ENCODE measurements around the gene DEAF1. TPM values are rescaled to one million over a fixed set of nuclear protein-coding genes. Genes with fewer than 3 reads are reported as not detected.

Gene DEAF1
- total RNA-seq, 1 experiment from 2014 or later, result 33.9 TPM

- no peak for ATAC-seq
- peaks cover 36 to 42% of the 10 kb centered on the region in 2 experiments; a peak in 3 of 4 replicates for H3K36me3 ChIP-seq (ENCODE audit: control insufficient read depth in 1 of 2, insufficient read depth in 2 of 2, low read length in 2 of 2)
- POLR2A ChIA-PET, result no interaction called here
Observed at GRCh38 chr11:610146-610801, 84.7 kb downstream of the DEAF1 start.

More at GRCh38 chr11:610146-610801, 84.7 kb downstream of the DEAF1 start:
- Histone ChIP-seq H4K20me1 (ENCODE audit: insufficient read depth) (peaks cover 13% of the 10 kb centered on the region; the same call in 1 of the 2 replicates), H2AFZ (ENCODE audit: low read depth, low read length, poor library complexity, severe bottlenecking) (no peak overlapping the region), H3K27ac (ENCODE audit: low read depth, low read length) (no peak overlapping the region), H3K27me3 (ENCODE audit: insufficient read depth, low read length) (no peaks in the 10 kb centered on the region), H3K9me3 (ENCODE audit: control insufficient read depth in 1 of 2, insufficient read depth in 1 of 2, low read depth in 1 of 2, low read length in 2 of 2) (no peaks in the 10 kb centered on the region), H3K4me2 (ENCODE audit: low read length) (no peak overlapping the region), H3K4me1 (ENCODE audit: control insufficient read depth in 1 of 2, insufficient read depth in 2 of 2, low read length in 2 of 2) (peaks cover 8 to 30% of the 10 kb centered on the region in 2 experiments), H3K4me3 (replicated peaks in 1 of 2; ENCODE audit: low read depth in 1 of 2, low read length in 2 of 2) (no peak overlapping the region), H3K9me2 (ENCODE audit: insufficient read depth) (no peaks in the 10 kb centered on the region), H3K79me2 (ENCODE audit: insufficient read depth, low read length) (peaks cover 22% of the 10 kb centered on the region; the same call in 1 of the 2 replicates), H3K9ac (ENCODE audit: low read length) (no peak overlapping the region)
- BruUV-seq (replicated peaks), result no TSS peak
- RAD21 ChIA-PET (ENCODE audit: low non-redundant PET in 1 of 2, low total read pairs in 2 of 2, uncharacterized antibody in 2 of 2, unreplicated experiment in 2 of 2), result no interaction called here
- CTCF ChIA-PET, result no interaction called here
- DNase-seq (ENCODE audit: low read depth, low spot score), result no peak
- TF ChIP-seq SIN3A (IDR thresholded peaks at IDR 0.05; ENCODE audit: low read depth) (no peak), POLR2AphosphoS5 (IDR thresholded peaks at IDR 0.05; ENCODE audit: low read depth, low read length) (no peak), YY1 (IDR thresholded peaks at IDR 0.05; ENCODE audit: extremely low read depth, insufficient replicate concordance, low read depth, low read length) (no peak), RAD21 (IDR thresholded peaks at IDR 0.05; ENCODE audit: low read depth) (no peak), REST (IDR thresholded peaks at IDR 0.05; ENCODE audit: low read depth) (no peak), JUND (IDR thresholded peaks at IDR 0.05) (no peak), ZNF274 (IDR thresholded peaks at IDR 0.05; ENCODE audit: low read depth, low read length) (no peak), CEBPB (IDR thresholded peaks at IDR 0.05; ENCODE audit: low read depth) (no peak), POLR2A (IDR thresholded peaks at IDR 0.05; ENCODE audit: borderline replicate concordance, extremely low read depth, insufficient read depth, insufficient read length) (no peak), EZH2 (IDR thresholded peaks at IDR 0.05) (no peak), EZH2phosphoT487 (IDR thresholded peaks at IDR 0.05; ENCODE audit: borderline replicate concordance) (no peak), EGR1 (IDR thresholded peaks at IDR 0.05; ENCODE audit: low read depth) (no peak), MAX (IDR thresholded peaks at IDR 0.05) (no peak), CTCF (IDR thresholded peaks at IDR 0.05 in 2 of 3, conservative IDR thresholded peaks at IDR 0.05 in 1 of 3; ENCODE audit: borderline replicate concordance in 1 of 3, insufficient read depth in 1 of 3, low read depth in 2 of 3, low read length in 2 of 3) (no peak)
- intact Hi-C loops (cut with micrococcal nuclease), result no loop called here

Measured in HCT116 (cell line).